GM12878 (cell line): ENCODE results near the gene C1orf87. TPM values are rescaled to one million over a fixed set of nuclear protein-coding genes. Genes with fewer than 3 reads are reported as not detected.

Experiments
- ATAC-seq: fragments of 200-7000 bp; cut with Tn5 transposase; 3 replicates; pipeline ENCODE4 v1.9.1; 2020; ENCODE audit warnings: mild to moderate bottlenecking, moderate library complexity
- BruUV-seq: library from RNA; stranded (reverse); fragments of 400-500 nt; replicated peaks from 2 replicates; lab custom pipeline; 2021; lab: Mats Ljungman, UMichigan
- CTCF ChIA-PET: fragments of 300-600 bp; sonication (Branson Sonifier 250); formaldehyde crosslinking; extraction: SDS; loops from one replicate; lab custom pipeline; 2021; ENCODE audit warnings: inconsistent platforms; lab: Yijun Ruan, JAX
- POLR2A ChIA-PET: fragments of 350-600 bp; formaldehyde crosslinking; extraction: SDS; loops from one replicate; lab custom pipeline; 2021; ENCODE audit warnings: inconsistent platforms; lab: Charles Lee
- RAD21 ChIA-PET: fragments of 300-600 bp; sonication (Branson Sonifier 250); formaldehyde crosslinking; loops from one replicate; lab custom pipeline; 2023; ENCODE audit warnings: antibody characterized with exemption; ENCODE audit not compliant: unreplicated experiment; lab: Charles Lee
- SMC1A ChIA-PET: fragments of 300-600 bp; sonication (Branson Sonifier 250); formaldehyde crosslinking; loops from one replicate; lab custom pipeline; 2023; ENCODE audit not compliant: unreplicated experiment, uncharacterized antibody; lab: Charles Lee
- DNase-seq: peaks from one replicate; pipeline ENCODE4 v3.0.0-alpha.2; 2011; ENCODE audit warnings: low read depth, low spot score
- FAIRE-seq: peaks from 3 replicates; lab custom pipeline; 2011; peaks lifted over from hg19 to GRCh38; lab: Jason Lieb, UNC
- H2AFZ ChIP-seq: 2 replicates; pipeline ENCODE4 v1.6.0; 2011; ENCODE audit warnings: low read depth, low read length, control low read depth; ENCODE audit not compliant: control insufficient read depth
- H3K27ac ChIP-seq: 2 replicates; pipeline ENCODE4 v1.5.1; 2011; ENCODE audit warnings: control low read depth; ENCODE audit not compliant: control insufficient read depth, insufficient read depth
- H3K27me3 ChIP-seq, 2 experiments: replicated peaks in 1 of 2; 2 replicates each; pipeline versions ENCODE4 v1.6.0 to v1.6.1; 2011; ENCODE audit warnings: low read length in 1 of 2; ENCODE audit not compliant: control insufficient read depth in 2 of 2, insufficient read depth in 2 of 2
- H3K36me3 ChIP-seq, 2 experiments: 2 replicates each; pipeline ENCODE4 v1.5.1; 2011; ENCODE audit warnings: low read length in 1 of 2; ENCODE audit not compliant: control insufficient read depth in 2 of 2, insufficient read depth in 2 of 2
- H3K4me1 ChIP-seq: 2 replicates; pipeline ENCODE4 v1.6.1; 2011; ENCODE audit warnings: mild to moderate bottlenecking, low read length, moderate library complexity, mixed read lengths; ENCODE audit not compliant: control insufficient read depth, insufficient read depth
- H3K4me2 ChIP-seq: 2 replicates; pipeline ENCODE4 v1.6.0; 2011; ENCODE audit warnings: control low read depth; ENCODE audit not compliant: control insufficient read depth, insufficient read depth
- H3K4me3 ChIP-seq: fragments of 200-600 bp; sonication (generic); 2 replicates; pipeline ENCODE4 v1.5.1; 2016
- H3K79me2 ChIP-seq: 2 replicates; pipeline ENCODE4 v1.6.0; 2011; ENCODE audit warnings: low read length; ENCODE audit not compliant: control insufficient read depth, insufficient read depth
- H3K9ac ChIP-seq: 2 replicates; pipeline ENCODE4 v1.8.0; 2011; ENCODE audit warnings: low read length, control low read depth, mixed read lengths; ENCODE audit not compliant: control insufficient read depth, insufficient read depth
- H3K9me3 ChIP-seq: replicated peaks from 3 replicates; pipeline ENCODE4 v1.5.1; 2011; ENCODE audit warnings: mild to moderate bottlenecking, low read length; ENCODE audit not compliant: control insufficient read depth, insufficient read depth
- H4K20me1 ChIP-seq: 2 replicates; pipeline ENCODE4 v1.6.0; 2011; ENCODE audit not compliant: control insufficient read depth, insufficient read depth
- BRCA1 ChIP-seq: IDR thresholded peaks from 2 replicates; pipeline ENCODE4 v1.6.1; 2011; ENCODE audit warnings: low read depth, low read length, improper control_type of control experiment
- CBX3 ChIP-seq: fragments of 200-600 bp; sonication (generic); IDR thresholded peaks from 2 replicates; pipeline ENCODE4 v1.6.1; 2016; ENCODE audit warnings: low read depth, borderline replicate concordance
- ETV6 ChIP-seq, 2 experiments: fragments of 450-650 bp in 1 of 2; IDR thresholded peaks in 1 of 2; conservative IDR thresholded peaks in 1 of 2; 2 replicates each; pipeline ENCODE4 v1.6.1; 2014; ENCODE audit warnings: antibody characterized with exemption in 1 of 2, borderline replicate concordance in 1 of 2, low read depth in 1 of 2, mild to moderate bottlenecking in 1 of 2, moderate library complexity in 1 of 2
- FOS ChIP-seq: IDR thresholded peaks from 3 replicates; pipeline ENCODE4 v1.6.1; 2011; ENCODE audit warnings: borderline replicate concordance; ENCODE audit not compliant: insufficient read length; ENCODE audit errors: extremely low read depth
- IRF3 ChIP-seq: fragments of 450-650 bp; IDR thresholded peaks from 2 replicates; pipeline ENCODE4 v1.6.1; 2014; ENCODE audit warnings: mild to moderate bottlenecking
- LARP7 ChIP-seq: fragments of 450-650 bp; IDR thresholded peaks from 2 replicates; pipeline ENCODE4 v1.6.1; 2017; ENCODE audit warnings: mild to moderate bottlenecking
- MTA2 ChIP-seq: fragments of 450-650 bp; IDR thresholded peaks from 2 replicates; pipeline ENCODE4 v1.6.1; 2016; ENCODE audit warnings: low read depth, mild to moderate bottlenecking, moderate library complexity
- MXI1 ChIP-seq: fragments of 150-350 bp; IDR thresholded peaks from 2 replicates; pipeline ENCODE4 v1.6.1; 2011; ENCODE audit warnings: low read depth, mild to moderate bottlenecking, inconsistent platforms, low read length, improper control_type of control experiment
- PKNOX1 ChIP-seq: fragments of 450-650 bp; IDR thresholded peaks from 2 replicates; pipeline ENCODE4 v1.6.1; 2016; ENCODE audit warnings: mild to moderate bottlenecking
- RUNX3 ChIP-seq: IDR thresholded peaks from 2 replicates; pipeline ENCODE4 v1.6.1; 2012; ENCODE audit warnings: low read length, inconsistent platforms
- WGBS: methylation state at CpG from one replicate; pipeline ENCODE4 v1.1.6; 2016; ENCODE audit warnings: low lambda C conversion rate; ENCODE audit not compliant: insufficient replicate concordance, insufficient coverage; ENCODE audit errors: missing lambda C conversion rate; 5-methylcytosine and 5-hydroxymethylcytosine counted together
- in situ Hi-C: fragments of 300-500 bp; cut with MboI; formaldehyde crosslinking; loops from 9 replicates; pipeline ENCODE4 v1.14.3; 2018; ENCODE audit warnings: mixed read lengths
- intact Hi-C: fragments of 100-400 bp; cut with micrococcal nuclease; formaldehyde crosslinking; loops from one replicate; pipeline ENCODE4 v1.14.2; 2022; ENCODE audit not compliant: unreplicated experiment
- polyA plus RNA-seq, 11 experiments: library from polyadenylated mRNA; depleted of rRNA in 4 of 11; unstranded in 6 of 11; stranded (reverse) in 5 of 11; fragments of >200 nt; fragmentation: Nextera tagmentation in 4 of 11; fragmentation: Illumina TruSeq in 1 of 11; extraction: Ambion mirVana in 4 of 11; extraction: Trizol in 1 of 11; gene quantifications; 1 replicate in 1 of 11; 2 replicates in 10 of 11; pipeline versions ENCODE4 v1.2.1 to v1.2.3, GENCODE V29; 2011 to 2016; ENCODE audit warnings: inconsistent platforms in 2 of 11, missing spikeins in 2 of 11, low read depth in 1 of 11
- total RNA-seq, 4 experiments: library from RNA; depleted of rRNA in 3 of 4; stranded (reverse); fragments of >200 nt in 3 of 4; fragmentation: Illumina TruSeq in 1 of 4; extraction: Trizol in 1 of 4; gene quantifications; 2 replicates each; pipeline versions ENCODE4 v1.2.1 to v1.2.3, GENCODE V29; 2013 to 2021

The C1orf87 gene
- total and polyA plus RNA-seq, 10 of the 15 experiments (the other 5 are each of a cell fraction or from before 2014, with no cell fraction given) = not detected

GRCh38 chr1:60103186-60103585, 29.6 kb upstream of the C1orf87 start:
- no peak overlapping the region for H3K4me2 ChIP-seq
- no peak overlapping the region for H3K4me3 ChIP-seq
- intact Hi-C loops (no loop called here), in situ Hi-C loops (no loop called here)
- no peaks in the 10 kb centered on the region for H3K79me2 ChIP-seq
- H3K36me3 ChIP-seq = no peaks in the 10 kb centered on the region
- H3K27ac ChIP-seq = no peak overlapping the region
- POLR2A ChIA-PET = no interaction called here
- H3K9ac ChIP-seq = no peak overlapping the region
- no peak for ATAC-seq
- WGBS = 0% methylated on average over 2 of the region's 2 CpGs
- no peaks in the 10 kb centered on the region for H4K20me1 ChIP-seq
- H3K27me3 ChIP-seq = no peaks in the 10 kb centered on the region
- no peak for DNase-seq
- SMC1A ChIA-PET = no interaction called here
- RAD21 ChIA-PET = no interaction called here
- BruUV-seq = no TSS peak
- no peak for TF ChIP-seq MTA2
- TF ChIP-seq IRF3 = no peak
- no peak for TF ChIP-seq FOS
- no peak for TF ChIP-seq PKNOX1
- TF ChIP-seq MXI1 = no peak
- TF ChIP-seq CBX3 = no peak
- TF ChIP-seq BRCA1 = no peak
- no peak for TF ChIP-seq RUNX3
- no peak for TF ChIP-seq ETV6 (conservative IDR thresholded peaks at IDR 0.05 in 1 of 2, IDR thresholded peaks at IDR 0.05 in 1 of 2; ENCODE audit: borderline replicate concordance in 1 of 2, low read depth in 1 of 2)
- no peak for TF ChIP-seq LARP7
- FAIRE-seq = no peak
- no peaks in the 10 kb centered on the region for H3K4me1 ChIP-seq
- CTCF ChIA-PET = no interaction called here
- H3K9me3 ChIP-seq = no peaks in the 10 kb centered on the region
- no peak overlapping the region for H2AFZ ChIP-seq
